ENCODE measurements around the gene MRPL14. TPM values are rescaled to one million over a fixed set of nuclear protein-coding genes. Genes with fewer than 3 reads are reported as not detected.

MRPL14 gene
- total and polyA plus RNA-seq, 9 of the 15 experiments (the other 6 are each of a cell fraction or from before 2014, with no cell fraction given): 126 to 424 (median 165) TPM

- TF ChIP-seq SAFB2 (IDR thresholded peaks at IDR 0.05; ENCODE audit: borderline replicate concordance, low read depth, low read length, severe bottlenecking) (no peak), STAG1 (CRISPR knock-in tag; IDR thresholded peaks at IDR 0.05; ENCODE audit: borderline replicate concordance) (no peak), MCM5 (IDR thresholded peaks at IDR 0.05; ENCODE audit: low read depth) (no peak), ZNF311 (CRISPR knock-in tag; IDR thresholded peaks at IDR 0.05) (no peak), ZBTB8A (IDR thresholded peaks at IDR 0.05; ENCODE audit: partially characterized antibody) (no peak), SMAD4 (CRISPR knock-in tag; conservative IDR thresholded peaks at IDR 0.05) (peak; percentile 3; the same call in 1 of the 2 replicates), HMGN3 (IDR thresholded peaks at IDR 0.05; ENCODE audit: borderline replicate concordance, extremely low read depth, insufficient read length, low read depth, low read length) (peak; percentile 83), ZNF41 (CRISPR knock-in tag; conservative IDR thresholded peaks at IDR 0.05) (no peak), CHAMP1 (IDR thresholded peaks at IDR 0.05) (no peak), KLF6 (CRISPR knock-in tag; IDR thresholded peaks at IDR 0.05; ENCODE audit: borderline replicate concordance) (no peak), MTA2 (IDR thresholded peaks at IDR 0.05; ENCODE audit: low read depth) (no peak), FUS (optimal IDR thresholded peaks at IDR 0.05; ENCODE audit: low read depth, low read length) (no peak), ATF3 (IDR thresholded peaks at IDR 0.05) (no peak), ATF3 (CRISPR knock-in tag; conservative IDR thresholded peaks at IDR 0.05) (no peak), ZNF263 (CRISPR knock-in tag; IDR thresholded peaks at IDR 0.05; ENCODE audit: borderline replicate concordance) (no peak)
- TF ChIP-seq, protein P1, sequence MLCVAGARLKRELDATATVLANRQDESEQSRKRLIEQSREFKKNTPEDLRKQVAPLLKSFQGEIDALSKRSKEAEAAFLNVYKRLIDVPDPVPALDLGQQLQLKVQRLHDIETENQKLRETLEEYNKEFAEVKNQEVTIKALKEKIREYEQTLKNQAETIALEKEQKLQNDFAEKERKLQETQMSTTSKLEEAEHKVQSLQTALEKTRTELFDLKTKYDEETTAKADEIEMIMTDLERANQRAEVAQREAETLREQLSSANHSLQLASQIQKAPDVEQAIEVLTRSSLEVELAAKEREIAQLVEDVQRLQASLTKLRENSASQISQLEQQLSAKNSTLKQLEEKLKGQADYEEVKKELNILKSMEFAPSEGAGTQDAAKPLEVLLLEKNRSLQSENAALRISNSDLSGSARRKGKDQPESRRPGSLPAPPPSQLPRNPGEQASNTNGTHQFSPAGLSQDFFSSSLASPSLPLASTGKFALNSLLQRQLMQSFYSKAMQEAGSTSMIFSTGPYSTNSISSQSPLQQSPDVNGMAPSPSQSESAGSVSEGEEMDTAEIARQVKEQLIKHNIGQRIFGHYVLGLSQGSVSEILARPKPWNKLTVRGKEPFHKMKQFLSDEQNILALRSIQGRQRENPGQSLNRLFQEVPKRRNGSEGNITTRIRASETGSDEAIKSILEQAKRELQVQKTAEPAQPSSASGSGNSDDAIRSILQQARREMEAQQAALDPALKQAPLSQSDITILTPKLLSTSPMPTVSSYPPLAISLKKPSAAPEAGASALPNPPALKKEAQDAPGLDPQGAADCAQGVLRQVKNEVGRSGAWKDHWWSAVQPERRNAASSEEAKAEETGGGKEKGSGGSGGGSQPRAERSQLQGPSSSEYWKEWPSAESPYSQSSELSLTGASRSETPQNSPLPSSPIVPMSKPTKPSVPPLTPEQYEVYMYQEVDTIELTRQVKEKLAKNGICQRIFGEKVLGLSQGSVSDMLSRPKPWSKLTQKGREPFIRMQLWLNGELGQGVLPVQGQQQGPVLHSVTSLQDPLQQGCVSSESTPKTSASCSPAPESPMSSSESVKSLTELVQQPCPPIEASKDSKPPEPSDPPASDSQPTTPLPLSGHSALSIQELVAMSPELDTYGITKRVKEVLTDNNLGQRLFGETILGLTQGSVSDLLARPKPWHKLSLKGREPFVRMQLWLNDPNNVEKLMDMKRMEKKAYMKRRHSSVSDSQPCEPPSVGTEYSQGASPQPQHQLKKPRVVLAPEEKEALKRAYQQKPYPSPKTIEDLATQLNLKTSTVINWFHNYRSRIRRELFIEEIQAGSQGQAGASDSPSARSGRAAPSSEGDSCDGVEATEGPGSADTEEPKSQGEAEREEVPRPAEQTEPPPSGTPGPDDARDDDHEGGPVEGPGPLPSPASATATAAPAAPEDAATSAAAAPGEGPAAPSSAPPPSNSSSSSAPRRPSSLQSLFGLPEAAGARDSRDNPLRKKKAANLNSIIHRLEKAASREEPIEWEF (CRISPR knock-in tag; IDR thresholded peaks at IDR 0.05): no peak
- TF ChIP-seq, protein P2, sequence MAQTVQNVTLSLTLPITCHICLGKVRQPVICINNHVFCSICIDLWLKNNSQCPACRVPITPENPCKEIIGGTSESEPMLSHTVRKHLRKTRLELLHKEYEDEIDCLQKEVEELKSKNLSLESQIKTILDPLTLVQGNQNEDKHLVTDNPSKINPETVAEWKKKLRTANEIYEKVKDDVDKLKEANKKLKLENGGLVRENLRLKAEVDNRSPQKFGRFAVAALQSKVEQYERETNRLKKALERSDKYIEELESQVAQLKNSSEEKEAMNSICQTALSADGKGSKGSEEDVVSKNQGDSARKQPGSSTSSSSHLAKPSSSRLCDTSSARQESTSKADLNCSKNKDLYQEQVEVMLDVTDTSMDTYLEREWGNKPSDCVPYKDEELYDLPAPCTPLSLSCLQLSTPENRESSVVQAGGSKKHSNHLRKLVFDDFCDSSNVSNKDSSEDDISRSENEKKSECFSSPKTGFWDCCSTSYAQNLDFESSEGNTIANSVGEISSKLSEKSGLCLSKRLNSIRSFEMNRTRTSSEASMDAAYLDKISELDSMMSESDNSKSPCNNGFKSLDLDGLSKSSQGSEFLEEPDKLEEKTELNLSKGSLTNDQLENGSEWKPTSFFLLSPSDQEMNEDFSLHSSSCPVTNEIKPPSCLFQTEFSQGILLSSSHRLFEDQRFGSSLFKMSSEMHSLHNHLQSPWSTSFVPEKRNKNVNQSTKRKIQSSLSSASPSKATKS (CRISPR knock-in tag; IDR thresholded peaks at IDR 0.05): no peak
Measured at GRCh38 chr6:44072959-44073611, 54.2 kb downstream of the MRPL14 start (continued).

Measured in K562 (cell line).